Activated CD4-positive, CD25-positive, alpha-beta regulatory T cell (primary cell): ENCODE measurements around the gene IL25.
"Not testable (repeated sequence)": the region's sequence is repeated elsewhere in the genome, so short reads cannot be mapped to it uniquely, and the experiment has no call there.

Experiments used
- DNase-seq, 4 experiments: peaks; one replicate each; lab custom pipeline; 2025; lab: John Stamatoyannopoulos, UW

IL25 gene

DNA sequence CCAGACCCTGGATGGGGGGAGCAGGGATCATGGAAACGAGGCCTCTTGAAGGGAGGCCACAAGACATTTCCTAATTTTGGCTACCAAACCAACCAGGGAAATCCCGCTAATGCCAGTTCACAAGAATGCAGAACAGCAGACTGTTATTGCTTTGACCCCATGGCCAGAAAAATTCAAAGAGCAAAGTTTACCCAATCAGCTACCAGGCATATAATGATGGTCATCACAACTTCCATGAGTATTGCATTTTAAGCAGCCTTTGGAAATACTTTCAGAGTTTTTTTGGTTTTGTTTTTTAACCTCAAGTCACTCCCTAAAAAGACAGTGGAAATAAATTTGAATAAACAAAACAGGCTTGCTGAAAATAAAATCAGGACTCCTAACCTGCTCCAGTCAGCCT, at the start of gene IL25:
Gene IL25 (plus strand): TSS at position 301 of the 400 bp plus-strand sequence.
- no peak for DNase-seq

- DNase-seq, result no peak
Observed at GRCh38 chr14:23323838-23324454, 48.7 kb upstream of the IL25 start.

GRCh38 chr14:23324455-23324846, 48.2 kb upstream of the IL25 start:
- DNase-seq, result no peak

- no peak for DNase-seq
Observed at GRCh38 chr14:23324993-23325392, 47.6 kb upstream of the IL25 start.

GRCh38 chr14:23325746-23326145, 46.9 kb upstream of the IL25 start:
- not testable (repeated sequence) for DNase-seq

- DNase-seq, result no peak
Observed at GRCh38 chr14:23326491-23327332, 45.9 kb upstream of the IL25 start.

- peak; percentile 19 to 45 (median 21) for DNase-seq
Observed at GRCh38 chr14:23327947-23328744, 44.5 kb upstream of the IL25 start.

- no peak for DNase-seq
Observed at GRCh38 chr14:23335623-23336022, 37.0 kb upstream of the IL25 start.

DNA sequence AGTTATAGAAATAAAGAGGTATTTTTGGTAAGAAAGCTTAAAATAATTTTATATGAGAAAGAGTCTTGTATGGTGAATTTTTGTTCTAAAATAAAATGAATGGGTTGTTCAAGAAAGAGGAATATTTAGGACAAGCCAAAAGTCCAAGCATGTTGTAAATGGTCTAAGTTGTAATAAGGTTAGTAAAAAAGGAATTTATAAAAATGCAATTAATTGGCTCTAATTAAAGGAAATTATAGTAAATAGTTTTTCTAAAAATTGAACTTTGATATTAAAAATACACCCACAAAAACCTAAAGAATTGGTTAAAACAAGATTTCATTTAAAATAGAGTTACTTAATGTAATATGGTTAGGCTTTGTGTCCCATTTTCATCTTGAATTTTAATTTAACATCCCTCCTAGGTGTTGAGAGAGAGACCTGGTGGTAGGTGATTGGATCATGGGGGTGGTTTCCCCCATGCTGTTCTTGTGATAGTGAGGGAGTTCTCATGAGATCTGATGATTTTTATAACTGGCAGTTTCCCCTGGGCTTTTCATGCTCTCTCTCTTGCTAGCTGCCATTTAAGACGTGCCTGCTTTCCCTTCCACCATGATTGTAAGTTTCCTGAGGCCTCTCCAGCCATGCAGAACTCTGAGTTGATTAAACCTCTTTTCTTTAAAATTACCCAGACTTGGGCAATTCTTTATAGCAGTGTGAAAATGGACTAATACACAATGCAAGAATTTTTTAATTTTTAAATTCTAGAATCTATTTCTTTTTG, 32.9 kb upstream of the IL25 start:
- no peak for DNase-seq

GRCh38 chr14:23344481-23344880, 28.1 kb upstream of the IL25 start:
- no peak for DNase-seq

DNA sequence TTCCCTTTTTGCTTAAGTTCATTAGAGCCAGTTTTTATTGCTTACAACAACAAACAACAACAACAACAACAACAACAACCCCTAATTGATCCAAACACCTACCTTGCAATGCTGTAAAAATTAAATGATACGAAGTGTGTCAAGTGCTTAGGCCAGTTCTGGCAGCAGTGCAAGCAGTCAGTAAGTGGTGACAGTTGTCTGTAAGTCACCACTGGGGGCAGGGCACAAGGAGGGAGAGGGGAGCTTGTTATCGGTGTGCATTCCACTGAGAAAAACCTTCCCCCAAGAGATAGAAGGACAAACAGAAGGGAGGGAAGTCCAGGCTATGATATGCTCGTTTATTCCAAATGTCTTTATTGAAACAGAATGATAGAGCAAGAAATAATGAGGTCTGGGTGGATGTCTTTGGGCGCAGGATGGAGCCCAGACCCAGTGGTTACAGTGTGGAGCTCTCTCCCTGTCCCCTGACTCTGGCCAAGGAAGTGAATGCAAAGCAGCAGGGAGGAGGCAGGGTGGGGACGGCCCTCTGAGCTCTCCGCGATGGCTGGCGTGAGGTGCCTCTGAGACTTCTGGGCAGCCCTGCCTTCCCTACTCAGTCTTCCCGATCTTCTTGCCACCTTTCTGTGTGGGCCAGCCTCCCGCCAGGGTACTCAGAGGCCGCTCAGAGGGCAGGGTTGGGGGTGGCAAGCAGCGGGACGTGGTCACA, 26.5 kb upstream of the IL25 start:
- no peak for DNase-seq

GRCh38 chr14:23346693-23347405, 25.8 kb upstream of the IL25 start:
- DNase-seq, result no peak

DNA sequence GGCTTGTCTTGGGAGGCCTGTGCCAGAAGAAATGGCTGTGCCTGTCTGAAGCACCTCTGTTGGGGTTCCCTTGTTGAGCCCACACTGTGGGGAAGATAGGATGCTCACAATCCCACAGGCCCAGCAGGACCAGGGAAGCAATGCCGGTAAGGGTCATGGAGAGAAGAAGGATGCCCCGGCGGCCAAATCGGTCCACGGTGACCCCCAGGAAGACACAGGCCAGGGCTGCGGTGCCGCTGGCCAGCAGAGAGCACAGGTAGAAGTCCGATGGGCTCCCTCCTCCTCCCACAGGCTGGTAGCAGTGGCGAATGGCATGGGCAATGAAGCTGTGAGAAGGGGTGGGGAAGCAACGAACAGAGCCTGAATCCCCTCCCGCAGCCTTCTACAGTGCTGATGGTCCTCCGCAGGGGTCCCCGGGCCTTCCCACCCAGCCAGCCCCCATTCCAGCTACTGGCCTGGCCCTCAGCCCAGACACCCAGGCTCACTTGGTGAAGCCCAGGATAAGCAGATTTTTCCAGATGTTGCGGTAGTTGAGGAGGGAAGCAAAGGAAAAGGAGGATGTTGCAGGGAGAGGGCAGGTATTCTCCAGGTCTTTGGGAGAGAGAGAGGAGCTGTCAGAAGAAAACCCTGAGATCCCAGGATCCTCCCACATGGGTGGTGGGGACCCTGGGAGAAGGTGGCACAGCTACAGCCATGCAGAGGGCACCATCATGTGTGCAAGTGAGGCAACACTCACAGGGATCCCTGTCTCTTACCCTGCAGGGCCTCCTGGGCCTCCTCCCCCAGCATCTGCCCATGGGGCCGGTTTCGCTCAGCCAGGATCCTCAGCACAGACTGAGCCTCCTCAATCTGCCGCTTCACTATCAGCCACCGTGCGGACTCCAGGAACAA, 25.0 kb upstream of the IL25 start:
- DNase-seq, result no peak

DNA sequence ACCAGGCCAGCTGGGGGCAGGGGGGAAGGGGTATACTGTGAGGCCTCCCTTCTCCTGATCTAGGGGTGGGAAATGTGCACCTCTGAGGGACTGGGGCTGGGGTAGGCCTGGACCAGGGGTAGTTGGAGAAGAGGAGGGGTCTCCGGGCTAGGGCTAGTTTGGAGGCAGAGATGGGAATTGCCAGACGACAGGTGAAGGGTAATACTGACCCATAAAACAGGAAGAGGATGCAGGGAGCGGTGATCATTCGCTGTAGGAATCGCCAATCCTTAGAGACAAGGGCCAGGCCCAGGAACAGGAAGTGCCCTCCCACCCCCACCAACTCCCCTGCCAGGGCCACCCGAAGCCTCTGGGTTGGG, 24.3 kb upstream of the IL25 start:
- DNase-seq, result no peak

GRCh38 chr14:23349156-23349845, 23.3 kb upstream of the IL25 start:
- DNase-seq, result no peak

- DNase-seq, result no peak
Observed at GRCh38 chr14:23351681-23352505, 20.7 kb upstream of the IL25 start.

GRCh38 chr14:23352506-23353432, 19.8 kb upstream of the IL25 start, which contains the start of gene SLC22A17:
TSS of gene SLC22A17 (minus strand) at chr14:23352887.
- peak in 3 of 4 experiments; percentile 9 to 24 (median 14) for DNase-seq
